GM19023 (cell line): ENCODE data around the gene GRB7.

ENCODE experiments used
- ATAC-seq: cut with Tn5 transposase; IDR thresholded peaks from one replicate; pipeline ENCODE4 v1.9.1; 2021; ENCODE audit warnings: mild to moderate bottlenecking, moderate library complexity; ENCODE audit not compliant: unreplicated experiment

Gene GRB7

GRCh38 chr17:39767147-39767546, 29.4 kb downstream of the GRB7 start:
- ATAC-seq = no peak

DNA sequence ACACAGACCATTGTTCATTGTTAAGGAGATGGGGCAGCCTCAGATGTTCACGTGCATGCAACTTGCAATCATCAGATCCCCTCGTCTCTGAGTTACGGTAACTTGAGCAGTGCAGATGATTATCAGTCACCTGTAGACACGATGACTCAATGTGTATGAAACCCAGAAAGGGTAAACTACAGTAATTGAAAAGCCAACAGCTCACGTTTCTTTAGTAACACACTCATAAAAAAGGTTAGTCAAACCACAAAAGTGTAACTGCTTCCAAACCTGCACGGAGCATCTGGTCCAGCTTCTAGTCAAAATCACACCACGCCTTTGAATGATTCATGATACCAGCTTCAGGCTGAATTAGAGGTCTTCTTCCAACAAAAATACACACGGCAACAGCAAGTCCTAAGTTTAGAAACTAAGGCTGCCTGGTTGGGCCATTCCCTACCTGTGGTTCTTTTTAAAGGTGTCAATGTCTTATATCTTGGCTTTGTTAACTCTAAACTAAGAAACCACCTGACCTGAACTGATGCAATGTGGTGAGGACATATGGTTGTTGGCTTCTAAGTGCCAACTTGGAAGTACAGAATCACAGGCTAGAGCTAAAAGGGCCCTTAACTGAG, 32.3 kb downstream of the GRB7 start:
- peak; percentile 51 for ATAC-seq

GRCh38 chr17:39772415-39772814, 34.7 kb downstream of the GRB7 start:
- ATAC-seq = no peak

DNA sequence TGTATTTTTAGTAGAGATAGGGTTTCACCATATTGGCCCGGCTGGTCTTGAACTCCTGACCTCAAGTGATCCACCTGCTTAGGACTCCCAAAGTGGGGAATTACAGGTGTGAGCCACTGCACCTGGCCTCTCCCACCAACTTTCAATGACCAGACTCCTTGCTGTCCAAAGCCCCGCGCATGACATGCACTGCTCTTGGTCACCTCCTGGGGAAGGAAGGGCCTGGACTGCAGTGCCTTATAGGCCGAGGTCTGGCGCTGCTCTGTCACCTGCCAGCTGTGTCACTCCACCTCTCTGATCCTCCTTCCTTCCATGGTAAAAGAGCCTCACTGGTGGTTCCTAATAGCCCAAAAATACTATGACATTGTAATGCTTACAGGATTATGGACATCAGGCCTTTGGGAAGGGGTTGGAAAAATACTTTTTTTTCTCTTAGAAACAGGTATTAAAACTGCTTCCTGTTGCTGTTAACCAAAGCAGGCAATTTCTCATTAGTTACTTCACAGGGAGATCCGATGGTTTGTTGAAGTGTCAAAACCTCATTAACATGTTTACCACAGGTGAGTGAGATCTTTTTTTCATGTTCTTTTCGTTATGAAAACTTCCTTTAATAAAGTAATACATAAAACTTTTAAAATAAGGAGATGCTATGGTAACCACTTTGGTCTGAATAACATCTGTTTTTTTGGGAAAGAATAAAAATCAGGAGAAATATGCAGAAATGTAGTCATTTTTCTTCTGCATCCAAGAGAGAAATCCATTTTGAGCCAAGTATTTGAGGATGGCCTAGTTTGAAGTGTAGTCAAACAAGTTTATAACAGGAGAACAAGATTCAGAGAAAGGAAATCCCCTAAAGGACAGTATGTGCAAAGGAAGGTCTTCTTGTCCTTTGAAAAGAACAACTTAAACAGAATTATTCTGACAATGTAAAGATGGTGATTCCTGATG, 35.5 kb downstream of the GRB7 start:
- no peak for ATAC-seq

DNA sequence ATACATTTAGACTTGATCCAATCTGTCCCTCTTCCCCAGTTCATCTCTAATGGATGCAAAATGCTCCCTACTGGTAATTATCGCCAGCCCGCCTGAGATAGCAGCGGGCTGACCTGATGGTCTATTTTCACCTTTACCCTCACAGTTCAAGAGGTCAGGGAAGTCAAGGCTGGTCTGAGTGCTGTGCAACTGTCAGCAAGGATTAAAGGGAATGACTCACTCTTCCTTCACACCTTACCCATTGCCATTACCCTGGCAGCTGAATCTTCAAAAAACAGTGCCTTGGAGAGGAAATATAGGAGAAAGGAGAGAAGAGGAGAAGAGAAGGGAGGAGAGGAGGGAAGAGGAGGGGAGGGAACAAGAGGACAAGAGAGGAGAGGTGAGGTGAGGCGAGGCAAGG, 36.3 kb downstream of the GRB7 start:
- no peak for ATAC-seq

GRCh38 chr17:39775031-39775430, 37.3 kb downstream of the GRB7 start:
- ATAC-seq = no peak

DNA sequence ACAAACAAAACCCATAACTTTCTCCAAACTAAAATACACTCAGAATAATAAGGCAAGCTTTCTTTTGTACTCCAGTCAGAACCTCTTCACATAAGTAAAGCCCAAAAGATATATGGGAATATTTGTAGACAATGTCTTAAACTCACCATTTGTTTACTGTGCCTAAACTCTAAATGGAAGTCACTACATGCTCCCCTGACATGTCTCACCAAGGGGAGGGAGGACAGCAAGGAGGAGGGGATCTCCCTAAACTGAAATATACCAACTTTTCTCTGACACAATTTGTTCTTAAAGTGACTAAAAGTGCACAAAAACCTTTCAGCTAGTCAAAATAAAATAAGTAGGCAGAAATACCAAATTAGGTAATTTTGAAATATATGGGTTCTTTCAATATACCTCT, 38.5 kb downstream of the GRB7 start:
- ATAC-seq = no peak

DNA sequence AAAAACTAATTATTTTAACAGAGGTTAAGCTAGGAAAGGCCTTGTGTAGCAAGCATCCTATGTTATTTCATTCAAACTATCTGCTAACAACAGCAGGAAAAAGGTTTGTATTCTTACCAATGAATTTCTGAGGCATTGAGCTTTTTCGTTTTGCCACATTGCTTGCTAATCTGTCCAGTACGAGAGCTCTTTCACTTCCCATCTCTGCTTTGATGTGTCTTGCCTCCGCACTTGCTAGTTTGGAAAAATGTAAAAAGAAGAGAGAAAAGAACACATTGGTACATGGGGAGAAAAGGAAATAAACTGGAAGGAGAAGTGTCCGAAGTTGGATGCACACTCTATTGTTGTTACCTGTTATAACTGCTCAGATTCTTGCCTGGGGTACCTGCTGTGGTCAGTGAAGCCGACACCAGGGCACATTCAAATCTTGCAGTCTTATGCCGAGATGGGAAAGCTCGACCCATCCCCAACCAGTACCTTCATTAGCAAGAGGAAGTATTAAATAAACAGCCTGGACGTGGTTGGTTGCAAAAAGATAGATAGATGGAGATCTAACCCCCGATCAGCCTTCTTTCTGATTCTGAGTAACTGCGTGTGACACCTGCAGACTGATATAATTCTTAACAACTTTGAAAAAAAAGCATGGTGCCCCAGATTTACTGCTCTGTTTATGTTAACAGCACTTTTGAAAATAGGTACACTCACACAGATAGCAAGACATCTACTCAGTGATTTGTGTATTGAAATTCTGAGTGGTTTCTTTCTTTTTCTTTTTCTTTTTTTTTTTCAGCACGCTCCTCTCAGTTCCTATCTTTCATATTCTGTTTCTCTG, 40.0 kb downstream of the GRB7 start:
- peak; percentile 60 for ATAC-seq

DNA sequence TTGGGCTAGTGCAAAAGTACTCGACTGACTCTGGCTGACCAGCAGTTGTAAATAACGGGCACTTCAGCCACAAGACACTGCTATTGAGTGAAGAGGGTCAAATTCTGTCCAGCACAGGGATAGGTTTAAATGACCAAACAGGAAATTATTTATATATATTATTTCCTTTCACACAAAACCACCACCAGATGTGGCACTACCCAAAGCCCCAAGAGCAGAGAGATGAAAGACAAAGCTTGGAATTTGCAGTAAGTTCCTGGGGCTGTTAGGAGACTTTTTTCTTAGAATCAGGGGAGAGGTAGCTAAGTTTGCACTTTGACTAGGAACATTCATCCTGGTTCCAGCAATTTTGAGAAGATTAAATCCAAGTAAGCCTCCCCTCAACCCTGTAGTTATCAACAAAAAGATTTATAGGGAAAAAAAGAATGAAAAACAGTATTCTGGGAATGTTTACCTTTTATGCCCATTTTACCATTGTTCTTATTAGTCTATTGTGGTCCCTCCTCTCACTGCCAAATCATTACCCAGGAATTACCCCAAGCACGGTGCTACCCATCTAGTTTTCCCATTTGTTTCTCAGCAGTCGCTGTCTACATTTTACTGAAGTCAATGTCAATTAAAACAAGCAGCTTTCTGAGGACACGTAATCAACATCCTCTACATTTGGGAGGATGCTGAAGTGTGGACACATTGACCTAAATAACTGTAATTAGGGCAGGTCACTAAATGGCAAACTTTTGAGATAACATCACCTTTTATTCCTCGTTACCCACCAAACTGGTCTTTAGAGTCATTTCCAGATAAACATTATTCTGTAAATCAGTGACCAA, 43.5 kb downstream of the GRB7 start:
- ATAC-seq = no peak

GRCh38 chr17:39781861-39782213, 44.1 kb downstream of the GRB7 start:
- ATAC-seq = no peak

- ATAC-seq = no peak
These were observed 44.7 kb downstream of the GRB7 start for GRCh38 chr17:39782481-39782880.

DNA sequence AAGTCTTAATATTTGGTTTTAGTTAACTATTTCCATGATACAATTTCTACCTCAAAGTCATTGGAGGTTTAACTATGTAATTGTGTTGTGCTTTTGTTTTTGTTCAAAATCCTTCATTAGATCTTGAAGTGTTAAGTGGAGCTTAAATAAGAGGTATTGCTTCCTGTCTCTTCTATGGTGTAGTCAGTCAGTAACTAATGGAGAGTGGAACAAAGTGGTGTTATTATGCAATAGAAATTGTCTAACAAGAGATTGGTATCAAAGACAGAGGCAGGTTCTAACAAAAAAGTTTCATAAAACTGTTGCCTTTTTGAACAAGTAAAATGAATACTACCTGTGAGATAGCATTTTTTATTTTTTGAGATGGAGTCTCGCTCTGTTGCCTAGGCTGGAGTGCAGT, 45.2 kb downstream of the GRB7 start:
- no peak for ATAC-seq

DNA sequence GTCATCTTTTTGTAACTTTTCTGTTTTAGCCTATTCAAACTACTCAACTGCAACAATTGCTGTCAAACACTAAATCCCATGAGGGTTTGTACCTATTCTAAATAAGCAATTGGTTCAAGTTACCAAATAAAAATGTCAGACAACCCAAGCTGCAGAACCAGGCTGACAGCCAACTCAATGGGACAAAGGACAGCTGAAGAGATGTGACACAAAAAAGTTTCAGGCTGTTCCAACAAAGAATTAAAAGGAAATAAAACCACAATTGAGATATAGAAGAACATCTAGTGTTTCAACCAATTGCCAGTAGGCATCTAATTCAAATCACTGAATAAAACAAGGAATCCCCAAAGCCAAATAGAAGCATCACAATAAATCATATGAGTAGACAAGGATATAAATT, 49.3 kb downstream of the GRB7 start:
- no peak for ATAC-seq

DNA sequence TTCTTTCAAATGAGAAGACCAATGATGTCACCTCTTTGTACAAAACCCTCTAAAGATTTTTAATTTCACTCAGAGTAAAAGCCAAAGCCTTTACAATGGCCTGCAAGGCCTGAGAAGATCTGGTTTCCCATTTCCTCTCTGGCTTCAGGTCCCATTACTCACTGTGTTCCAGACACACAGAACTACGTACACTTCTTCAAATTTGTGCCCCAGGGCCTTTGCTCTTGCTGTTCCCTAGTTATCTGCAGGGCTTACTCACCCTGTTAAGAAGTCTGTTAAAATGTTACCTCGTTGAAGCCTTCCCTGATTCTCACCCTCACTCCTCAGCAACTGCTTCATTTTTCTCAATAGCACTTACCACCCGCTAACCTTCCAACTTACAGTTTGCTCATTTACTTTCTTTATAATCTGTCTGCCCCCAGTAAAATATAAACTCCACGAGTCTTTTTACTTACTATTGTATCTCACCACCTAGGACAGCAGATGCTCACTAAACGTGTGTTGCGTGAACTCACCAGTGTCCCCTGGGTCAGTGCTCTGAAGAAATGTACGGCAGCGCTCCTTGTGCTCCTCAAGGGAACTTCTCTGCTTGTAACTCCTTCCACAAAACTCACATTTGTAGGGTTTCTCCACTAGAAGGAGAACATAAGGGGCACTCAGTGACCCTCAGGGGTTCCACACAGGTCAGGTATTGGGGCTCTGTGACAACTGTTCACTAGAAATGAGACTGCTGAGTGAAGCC, 50.2 kb downstream of the GRB7 start:
- no peak for ATAC-seq

GRCh38 chr17:39791111-39791992, 53.6 kb downstream of the GRB7 start:
- ATAC-seq = no peak

GRCh38 chr17:39792526-39793221, 54.9 kb downstream of the GRB7 start:
- ATAC-seq = no peak

DNA sequence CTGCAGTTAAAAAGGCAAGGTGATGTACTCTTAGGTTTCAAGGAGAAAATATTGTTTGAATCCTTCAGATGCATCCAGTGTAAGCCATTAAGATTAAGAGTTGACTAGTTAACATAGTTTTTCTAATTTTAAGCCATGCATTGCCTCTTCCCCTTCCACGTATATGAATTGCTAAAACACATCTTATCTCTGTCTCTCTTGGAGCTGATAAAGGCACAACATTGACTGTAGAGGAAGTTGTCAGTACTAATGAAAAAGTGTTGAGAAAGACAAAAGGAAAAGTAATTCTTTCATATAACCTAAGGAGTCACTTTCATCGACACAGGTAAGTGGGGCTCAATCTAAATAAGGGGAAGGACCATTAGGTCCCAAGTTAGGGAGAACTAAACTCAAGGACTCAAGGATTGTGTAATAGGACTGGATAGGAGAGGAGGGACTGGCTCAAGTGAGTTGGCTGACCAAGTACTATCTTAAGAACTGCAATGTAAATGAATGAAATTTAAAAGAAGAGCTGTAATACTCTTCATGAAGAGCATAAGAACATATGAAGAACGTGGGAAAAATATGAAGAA, 55.6 kb downstream of the GRB7 start:
- no peak for ATAC-seq
